Keratinocyte (primary cell): ENCODE measurements around the gene TBX3.

Experiments used
- EZH2 ChIP-seq: IDR thresholded peaks from one replicate; pipeline ENCODE4 v1.6.1; 2012; ENCODE audit warnings: inconsistent platforms, mild to moderate bottlenecking, low read length, moderate library complexity
- TF ChIP-seq, protein P1 (sequence below), 3 experiments: IDR thresholded peaks in 1 of 3; conservative IDR thresholded peaks in 1 of 3; optimal IDR thresholded peaks in 1 of 3; 2 replicates in 2 of 3; 3 replicates in 1 of 3; pipeline versions ENCODE3 to v1.5.1; 2011; ENCODE audit warnings: low read length in 3 of 3, mild to moderate bottlenecking in 3 of 3, moderate library complexity in 2 of 3, control low read depth in 1 of 3, inconsistent platforms in 1 of 3; ENCODE audit not compliant: insufficient read depth in 2 of 3; ENCODE audit errors: extremely low read depth in 1 of 3

DNA sequence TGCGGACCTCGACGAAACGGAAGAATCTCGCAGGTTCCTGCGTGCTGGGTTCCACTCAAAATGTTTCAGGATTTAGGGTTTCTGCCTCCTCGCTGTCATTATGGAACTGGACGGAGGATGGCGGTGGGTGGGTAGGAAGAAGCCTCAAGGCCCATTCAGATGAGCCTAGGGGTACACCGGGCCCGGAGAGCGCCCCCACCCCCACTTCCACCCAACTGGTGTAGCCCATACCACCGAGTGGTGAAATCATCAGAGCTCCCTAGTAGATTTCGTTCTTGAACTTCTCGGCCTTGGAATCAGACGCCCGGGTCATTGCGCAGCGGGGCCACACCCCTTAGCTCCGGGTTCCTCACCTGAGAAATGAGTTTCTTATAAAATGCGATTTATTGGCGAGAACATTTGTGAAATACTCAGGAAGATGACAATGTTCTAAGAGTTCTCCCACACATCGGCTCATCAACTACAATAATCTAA, 13.3 kb upstream of the TBX3 start:
- TF ChIP-seq, protein P1, sequence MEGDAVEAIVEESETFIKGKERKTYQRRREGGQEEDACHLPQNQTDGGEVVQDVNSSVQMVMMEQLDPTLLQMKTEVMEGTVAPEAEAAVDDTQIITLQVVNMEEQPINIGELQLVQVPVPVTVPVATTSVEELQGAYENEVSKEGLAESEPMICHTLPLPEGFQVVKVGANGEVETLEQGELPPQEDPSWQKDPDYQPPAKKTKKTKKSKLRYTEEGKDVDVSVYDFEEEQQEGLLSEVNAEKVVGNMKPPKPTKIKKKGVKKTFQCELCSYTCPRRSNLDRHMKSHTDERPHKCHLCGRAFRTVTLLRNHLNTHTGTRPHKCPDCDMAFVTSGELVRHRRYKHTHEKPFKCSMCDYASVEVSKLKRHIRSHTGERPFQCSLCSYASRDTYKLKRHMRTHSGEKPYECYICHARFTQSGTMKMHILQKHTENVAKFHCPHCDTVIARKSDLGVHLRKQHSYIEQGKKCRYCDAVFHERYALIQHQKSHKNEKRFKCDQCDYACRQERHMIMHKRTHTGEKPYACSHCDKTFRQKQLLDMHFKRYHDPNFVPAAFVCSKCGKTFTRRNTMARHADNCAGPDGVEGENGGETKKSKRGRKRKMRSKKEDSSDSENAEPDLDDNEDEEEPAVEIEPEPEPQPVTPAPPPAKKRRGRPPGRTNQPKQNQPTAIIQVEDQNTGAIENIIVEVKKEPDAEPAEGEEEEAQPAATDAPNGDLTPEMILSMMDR (optimal IDR thresholded peaks at IDR 0.05 in 1 of 3, IDR thresholded peaks at IDR 0.05 in 1 of 3, conservative IDR thresholded peaks at IDR 0.05 in 1 of 3; ENCODE audit: extremely low read depth in 1 of 3, insufficient read depth in 2 of 3, low read length in 3 of 3): no peak
- TF ChIP-seq EZH2: no peak
